Esophagus muscularis mucosa (tissue), 4 donors: ENCODE results near the gene MED31. TPM values are rescaled to one million over a fixed set of nuclear protein-coding genes. Genes with fewer than 3 reads are reported as not detected.

Experiments
- DNase-seq: peaks from one replicate; pipeline ENCODE4 v3.0.0-alpha.2; 2017; ENCODE audit errors: extremely low spot score
- H3K27ac ChIP-seq, 4 donors: fragments of 200-600 bp; sonication (generic); replicated peaks in 1 of 4; 1 replicate in 3 of 4; 2 replicates in 1 of 4; pipeline ENCODE4 v1.5.1; 2016 to 2019; ENCODE audit warnings: mild to moderate bottlenecking in 1 of 4
- H3K27me3 ChIP-seq, 4 donors: fragments of 200-600 bp; sonication (generic); one replicate each; pipeline versions ENCODE4 v1.5.1 to v1.6.0; 2016 to 2019
- H3K36me3 ChIP-seq, 4 donors: fragments of 200-600 bp; sonication (generic); one replicate each; pipeline ENCODE4 v1.5.1; 2016 to 2019
- H3K4me1 ChIP-seq, 4 donors: fragments of 200-600 bp; sonication (generic); one replicate each; pipeline ENCODE4 v1.5.1; 2016 to 2019
- H3K4me3 ChIP-seq, 4 donors: fragments of 200-600 bp; sonication (generic); 1 replicate in 2 of 4; 2 replicates in 2 of 4; pipeline ENCODE4 v1.5.1; 2016 to 2019; ENCODE audit warnings: mild to moderate bottlenecking in 4 of 4, moderate library complexity in 1 of 4
- H3K9me3 ChIP-seq, 4 donors: fragments of 200-600 bp; sonication (generic); 1 replicate in 3 of 4; 2 replicates in 1 of 4; pipeline ENCODE4 v1.5.1; 2016 to 2019
- CTCF ChIP-seq, 3 experiments: fragments of 200-600 bp in 2 of 3; fragments of 450-650 bp in 1 of 3; sonication (generic) in 2 of 3; IDR thresholded peaks; one replicate each; pipeline ENCODE4 v1.5.1; 2017 to 2019; ENCODE audit warnings: antibody characterized with exemption in 3 of 3, mild to moderate bottlenecking in 2 of 3, moderate library complexity in 1 of 3
- EP300 ChIP-seq: sonication (generic); formaldehyde crosslinking; IDR thresholded peaks from one replicate; pipeline ENCODE4 v1.6.1; 2017; ENCODE audit warnings: antibody characterized with exemption
- POLR2A ChIP-seq: fragments of 450-650 bp; IDR thresholded peaks from one replicate; pipeline ENCODE4 v1.6.1; 2017; ENCODE audit warnings: antibody characterized with exemption, moderate library complexity, mild to moderate bottlenecking, low read depth
- POLR2AphosphoS5 ChIP-seq, 2 donors: sonication (generic); formaldehyde crosslinking; IDR thresholded peaks; one replicate each; pipeline ENCODE4 v1.6.1; 2017; ENCODE audit warnings: antibody characterized with exemption in 2 of 2
- WGBS: methylation state at CpG from one replicate; pipeline ENCODE4 v1.1.5; 2018; 5-methylcytosine and 5-hydroxymethylcytosine counted together
- intact Hi-C: fragments of 100-400 bp; cut with DNase I; formaldehyde crosslinking; loops from one replicate; pipeline ENCODE4 v1.15.1; 2023
- total RNA-seq, 4 donors: library from RNA; depleted of rRNA; stranded (reverse); fragments of >200 nt; gene quantifications; one replicate each; pipeline versions ENCODE4 v1.1.0 to v1.2.1, GENCODE V29; 2016

Gene MED31
- total RNA-seq, 4 donors from 2014 or later: 4.5 to 8.7 (median 6.9) TPM

DNA sequence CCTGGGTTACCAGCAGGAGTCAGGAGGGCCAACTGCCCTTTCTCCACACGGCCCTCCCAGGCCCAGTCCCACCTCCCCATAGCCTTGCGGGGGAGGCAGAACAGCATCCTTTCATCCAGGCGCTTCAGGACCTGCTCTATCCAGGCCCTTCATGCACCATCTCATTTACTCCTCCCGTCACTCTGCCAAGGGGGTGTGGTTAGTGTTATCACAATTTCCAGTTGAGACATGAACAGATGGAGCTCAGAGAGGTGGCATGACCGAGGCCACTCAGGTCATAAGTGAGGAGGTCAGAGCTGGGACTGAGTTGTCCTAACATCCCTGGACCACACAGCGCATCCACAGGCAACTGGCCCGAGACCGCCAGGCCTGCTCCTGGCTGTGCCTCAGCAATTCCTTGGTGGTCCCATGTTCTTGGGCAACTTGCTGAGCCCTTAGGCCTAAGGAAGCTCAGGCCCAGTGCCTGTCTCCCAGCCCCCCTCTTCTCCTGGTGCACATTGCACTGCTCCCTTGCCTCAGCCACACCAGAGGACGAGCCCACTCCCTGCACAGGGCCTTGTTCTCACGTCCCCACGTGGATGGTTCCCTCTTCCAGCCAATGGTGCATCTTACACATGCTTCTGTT lies 23.9 kb upstream of the MED31 start:
- intact Hi-C loops: no loop called here
- peaks cover 0 to 41% (median 0%) of the 10 kb centered on the region in 4 donors for H3K27me3 ChIP-seq
- no peak overlapping the region for H3K4me3 ChIP-seq
- TF ChIP-seq POLR2AphosphoS5 (IDR thresholded peaks at IDR 0.05) (no peak), POLR2A (no peak), CTCF (IDR thresholded peaks at IDR 0.05) (no peak), EP300 (no peak)
- WGBS: 69% methylated on average over 7 of the region's 11 CpGs
- H3K27ac ChIP-seq: no peak overlapping the region
- H3K9me3 ChIP-seq: no peaks in the 10 kb centered on the region
- DNase-seq: no peak
- H3K4me1 ChIP-seq: no peaks in the 10 kb centered on the region
- H3K36me3 ChIP-seq: no peaks in the 10 kb centered on the region

- H3K9me3 ChIP-seq: no peaks in the 10 kb centered on the region
- no peaks in the 10 kb centered on the region for H3K4me1 ChIP-seq
- H3K27ac ChIP-seq: no peak overlapping the region
- peaks cover 0 to 46% (median 0%) of the 10 kb centered on the region in 4 donors for H3K27me3 ChIP-seq
- intact Hi-C loops: no loop called here
- TF ChIP-seq CTCF (IDR thresholded peaks at IDR 0.05): no peak
- no peak for TF ChIP-seq POLR2A
- no peak for TF ChIP-seq POLR2AphosphoS5 (IDR thresholded peaks at IDR 0.05)
- no peak for TF ChIP-seq EP300
- no peaks in the 10 kb centered on the region for H3K36me3 ChIP-seq
- no peak overlapping the region for H3K4me3 ChIP-seq
- 90% methylated on average over 9 of the region's 13 CpGs for whole genome bisulfite sequencing
- no peak for DNase-seq
Measured at GRCh38 chr17:6674586-6674985, 23.2 kb upstream of the MED31 start.

DNA sequence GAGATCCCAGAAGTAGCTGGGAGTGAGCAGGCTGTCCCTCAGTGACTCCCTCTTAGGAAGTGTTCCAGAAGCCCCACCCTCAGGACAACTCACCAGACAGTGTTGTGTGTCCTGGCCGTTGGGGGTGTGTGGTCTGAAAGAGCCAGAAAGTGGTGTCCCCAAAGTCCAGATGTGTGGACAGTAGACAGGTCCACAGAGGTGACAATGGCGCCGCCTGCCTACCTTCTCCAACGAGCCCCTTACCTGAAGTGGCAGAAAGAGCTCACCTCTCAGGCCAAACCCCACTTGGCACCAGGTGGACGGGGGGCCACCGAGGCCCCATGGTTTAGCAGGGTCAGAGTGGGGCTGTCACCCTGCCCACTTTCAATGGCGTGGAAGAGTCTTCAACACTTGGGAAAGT lies 20.0 kb upstream of the MED31 start:
- no peak for DNase-seq
- Histone ChIP-seq H3K27ac (no peak overlapping the region), H3K27me3 (peaks cover 0 to 45% (median 0%) of the 10 kb centered on the region in 4 donors), H3K4me3 (no peak overlapping the region), H3K9me3 (no peaks in the 10 kb centered on the region), H3K36me3 (no peaks in the 10 kb centered on the region), H3K4me1 (no peaks in the 10 kb centered on the region)
- intact Hi-C loops: no loop called here
- no peak for TF ChIP-seq POLR2AphosphoS5 (IDR thresholded peaks at IDR 0.05)
- TF ChIP-seq CTCF (IDR thresholded peaks at IDR 0.05): no peak
- TF ChIP-seq EP300: no peak
- TF ChIP-seq POLR2A: no peak
- WGBS: 69% methylated on average over 3 of the region's 7 CpGs

- Histone ChIP-seq H3K27ac (no peak overlapping the region), H3K4me3 (no peak overlapping the region), H3K27me3 (peaks cover 0 to 45% (median 0%) of the 10 kb centered on the region in 4 donors), H3K4me1 (peaks cover 0 to 3% (median 0%) of the 10 kb centered on the region in 4 donors), H3K36me3 (no peaks in the 10 kb centered on the region), H3K9me3 (no peaks in the 10 kb centered on the region)
- DNase-seq: no peak
- no peak for TF ChIP-seq CTCF (IDR thresholded peaks at IDR 0.05)
- intact Hi-C loops: no loop called here
- 85% methylated on average over 6 of the region's 6 CpGs for WGBS
Measured at GRCh38 chr17:6670999-6671398, 19.6 kb upstream of the MED31 start.

DNA sequence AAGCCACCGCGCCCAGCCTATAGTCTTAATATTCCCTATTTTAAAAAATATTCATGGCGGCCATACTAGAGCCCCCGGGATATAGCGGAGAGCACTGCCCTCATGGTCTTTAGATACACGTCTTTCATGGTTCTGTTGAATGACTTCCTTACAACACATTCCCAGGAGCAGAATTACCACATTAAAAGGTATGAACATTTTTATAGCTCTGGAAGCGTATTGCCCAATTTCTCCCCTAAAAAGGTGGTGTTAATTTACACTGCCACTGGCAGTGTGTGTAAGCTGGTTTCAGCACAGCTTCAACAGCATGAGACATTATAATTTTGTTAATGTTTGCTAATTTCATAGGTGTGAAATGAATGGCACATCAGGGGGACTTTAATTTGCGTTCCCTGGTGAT lies 19.2 kb upstream of the MED31 start:
- Histone ChIP-seq H3K4me3 (no peak overlapping the region), H3K36me3 (no peaks in the 10 kb centered on the region), H3K27ac (no peak overlapping the region), H3K4me1 (peaks cover 0 to 3% (median 0%) of the 10 kb centered on the region in 4 donors), H3K27me3 (peaks cover 0 to 45% (median 0%) of the 10 kb centered on the region in 4 donors), H3K9me3 (no peaks in the 10 kb centered on the region)
- DNase-seq: no peak
- WGBS: 89% methylated on average over 8 of the region's 8 CpGs
- intact Hi-C loops: no loop called here
- TF ChIP-seq EP300: no peak
- no peak for TF ChIP-seq POLR2A
